DOHH2 (cell line): ENCODE measurements around the gene BLOC1S2.

Source experiments
- EZH2phosphoT487 ChIP-seq: fragments of 200-600 bp; sonication (generic); IDR thresholded peaks from 2 replicates; pipeline ENCODE4 v1.6.1; 2017; ENCODE audit warnings: borderline replicate concordance, mild to moderate bottlenecking, antibody characterized with exemption, low read length, moderate library complexity, mixed read lengths
- TF ChIP-seq, protein P1 (sequence below): fragments of 200-600 bp; sonication (generic); IDR thresholded peaks from one replicate; pipeline ENCODE4 v1.5.1; 2014; ENCODE audit warnings: antibody characterized with exemption, mild to moderate bottlenecking, low read depth, low read length; ENCODE audit not compliant: poor library complexity, severe bottlenecking

DNA sequence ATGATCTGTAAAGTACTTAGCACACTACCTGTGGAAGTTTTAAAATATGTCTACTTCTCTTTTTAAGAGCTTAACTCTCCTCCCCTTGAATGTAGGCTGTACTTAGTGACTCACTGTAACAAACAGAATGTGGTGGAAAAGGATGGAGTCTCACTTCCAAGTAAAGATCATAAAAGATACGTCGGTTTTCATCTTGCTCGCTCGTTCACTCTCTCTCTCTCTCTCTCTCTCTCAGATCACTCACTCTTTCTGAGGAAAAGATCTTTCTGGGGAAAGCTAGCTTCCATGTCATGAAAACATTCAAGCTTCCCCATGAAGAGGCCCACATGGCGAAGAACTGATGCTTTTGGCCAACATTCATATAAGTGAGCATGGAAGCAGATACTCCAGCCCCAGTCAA is 62.6 kb downstream of the BLOC1S2 start:
- no peak for TF ChIP-seq EZH2phosphoT487
- TF ChIP-seq, protein P1, sequence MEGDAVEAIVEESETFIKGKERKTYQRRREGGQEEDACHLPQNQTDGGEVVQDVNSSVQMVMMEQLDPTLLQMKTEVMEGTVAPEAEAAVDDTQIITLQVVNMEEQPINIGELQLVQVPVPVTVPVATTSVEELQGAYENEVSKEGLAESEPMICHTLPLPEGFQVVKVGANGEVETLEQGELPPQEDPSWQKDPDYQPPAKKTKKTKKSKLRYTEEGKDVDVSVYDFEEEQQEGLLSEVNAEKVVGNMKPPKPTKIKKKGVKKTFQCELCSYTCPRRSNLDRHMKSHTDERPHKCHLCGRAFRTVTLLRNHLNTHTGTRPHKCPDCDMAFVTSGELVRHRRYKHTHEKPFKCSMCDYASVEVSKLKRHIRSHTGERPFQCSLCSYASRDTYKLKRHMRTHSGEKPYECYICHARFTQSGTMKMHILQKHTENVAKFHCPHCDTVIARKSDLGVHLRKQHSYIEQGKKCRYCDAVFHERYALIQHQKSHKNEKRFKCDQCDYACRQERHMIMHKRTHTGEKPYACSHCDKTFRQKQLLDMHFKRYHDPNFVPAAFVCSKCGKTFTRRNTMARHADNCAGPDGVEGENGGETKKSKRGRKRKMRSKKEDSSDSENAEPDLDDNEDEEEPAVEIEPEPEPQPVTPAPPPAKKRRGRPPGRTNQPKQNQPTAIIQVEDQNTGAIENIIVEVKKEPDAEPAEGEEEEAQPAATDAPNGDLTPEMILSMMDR, result no peak
